HG03457 (cell line): ENCODE data around the gene PTCH2.
"Not testable (repeated sequence)": the region's sequence is repeated elsewhere in the genome, so short reads cannot be mapped to it uniquely, and the experiment has no call there.

Source experiments
- ATAC-seq: cut with Tn5 transposase; IDR thresholded peaks from one replicate; pipeline ENCODE4 v1.9.1; 2021; ENCODE audit warnings: moderate number of reproducible peaks; ENCODE audit not compliant: unreplicated experiment

Gene PTCH2

DNA sequence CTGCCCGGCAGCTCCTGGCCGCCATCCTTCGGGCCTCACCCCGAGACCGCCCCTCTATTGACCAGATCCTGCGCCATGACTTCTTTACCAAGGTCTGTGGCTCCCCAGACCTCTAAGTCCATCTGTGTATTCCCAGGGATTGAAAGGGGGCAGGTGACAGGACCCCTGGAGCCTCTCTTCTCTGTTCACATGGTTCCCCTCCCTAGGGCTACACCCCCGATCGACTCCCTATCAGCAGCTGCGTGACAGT is 40.1 kb downstream of the PTCH2 start:
- ATAC-seq, result no peak

DNA sequence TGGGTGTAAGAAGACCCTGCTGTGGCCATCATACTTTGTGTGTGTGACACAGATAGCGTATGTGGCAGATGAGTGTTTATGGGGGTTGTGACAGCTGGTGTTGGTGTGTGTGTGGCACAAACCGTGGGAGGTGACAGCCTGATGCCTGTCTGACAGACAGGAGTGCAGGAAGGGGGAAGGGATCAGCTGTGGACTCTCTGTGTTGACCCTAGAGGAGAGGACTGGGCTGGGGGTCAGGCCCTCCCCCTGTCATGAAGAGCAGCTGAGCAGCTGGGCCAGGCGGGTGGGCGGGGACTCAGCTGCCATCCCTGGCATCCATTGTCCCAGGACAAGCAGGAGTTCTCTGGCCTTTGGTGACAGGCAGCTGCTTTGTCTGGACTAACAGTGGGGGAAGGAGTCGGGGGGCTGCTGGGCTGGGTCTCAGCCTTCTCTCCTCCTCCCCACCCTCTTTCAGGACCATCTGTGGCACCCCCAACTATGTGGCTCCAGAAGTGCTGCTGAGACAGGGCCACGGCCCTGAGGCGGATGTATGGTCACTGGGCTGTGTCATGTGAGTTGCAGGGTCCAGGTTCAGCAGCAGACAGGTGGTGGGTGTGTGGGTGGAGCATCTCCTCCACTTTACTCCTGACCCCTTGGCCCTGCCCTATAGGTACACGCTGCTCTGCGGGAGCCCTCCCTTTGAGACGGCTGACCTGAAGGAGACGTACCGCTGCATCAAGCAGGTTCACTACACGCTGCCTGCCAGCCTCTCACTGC is 40.6 kb downstream of the PTCH2 start:
- no peak for ATAC-seq

DNA sequence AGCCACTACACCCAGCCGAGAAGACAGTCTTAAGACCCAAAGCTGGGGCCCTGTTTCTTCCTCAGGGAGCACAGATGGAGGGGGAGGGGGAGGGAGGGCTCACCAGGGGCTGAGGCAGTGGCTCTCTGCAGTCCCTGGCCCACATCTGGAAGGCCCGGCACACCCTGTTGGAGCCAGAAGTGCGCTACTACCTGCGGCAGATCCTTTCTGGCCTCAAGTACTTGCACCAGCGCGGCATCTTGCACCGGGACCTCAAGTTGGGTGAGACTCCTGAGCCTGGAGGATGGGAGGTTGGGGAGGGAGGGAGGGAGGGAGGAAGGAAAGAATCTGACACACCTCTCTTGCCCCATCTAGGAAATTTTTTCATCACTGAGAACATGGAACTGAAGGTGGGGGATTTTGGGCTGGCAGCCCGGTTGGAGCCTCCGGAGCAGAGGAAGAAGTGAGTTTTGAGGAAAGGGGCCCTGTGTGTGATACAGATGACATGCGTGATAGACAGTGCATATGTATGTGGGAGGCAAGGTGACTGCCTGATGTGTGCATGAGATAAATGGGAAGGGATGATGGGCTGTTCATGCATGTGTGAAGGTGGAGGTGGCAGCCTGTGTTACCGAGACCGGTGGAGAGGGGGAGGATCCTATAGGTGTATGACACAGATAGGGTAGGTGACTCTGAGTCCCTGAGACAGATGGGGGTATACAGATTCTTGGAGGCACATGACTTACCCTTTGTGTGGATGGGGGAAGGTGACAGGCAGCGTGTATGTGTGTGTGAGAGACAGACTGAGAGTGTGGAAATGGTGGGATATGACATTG is 41.4 kb downstream of the PTCH2 start:
- ATAC-seq, result no peak

DNA sequence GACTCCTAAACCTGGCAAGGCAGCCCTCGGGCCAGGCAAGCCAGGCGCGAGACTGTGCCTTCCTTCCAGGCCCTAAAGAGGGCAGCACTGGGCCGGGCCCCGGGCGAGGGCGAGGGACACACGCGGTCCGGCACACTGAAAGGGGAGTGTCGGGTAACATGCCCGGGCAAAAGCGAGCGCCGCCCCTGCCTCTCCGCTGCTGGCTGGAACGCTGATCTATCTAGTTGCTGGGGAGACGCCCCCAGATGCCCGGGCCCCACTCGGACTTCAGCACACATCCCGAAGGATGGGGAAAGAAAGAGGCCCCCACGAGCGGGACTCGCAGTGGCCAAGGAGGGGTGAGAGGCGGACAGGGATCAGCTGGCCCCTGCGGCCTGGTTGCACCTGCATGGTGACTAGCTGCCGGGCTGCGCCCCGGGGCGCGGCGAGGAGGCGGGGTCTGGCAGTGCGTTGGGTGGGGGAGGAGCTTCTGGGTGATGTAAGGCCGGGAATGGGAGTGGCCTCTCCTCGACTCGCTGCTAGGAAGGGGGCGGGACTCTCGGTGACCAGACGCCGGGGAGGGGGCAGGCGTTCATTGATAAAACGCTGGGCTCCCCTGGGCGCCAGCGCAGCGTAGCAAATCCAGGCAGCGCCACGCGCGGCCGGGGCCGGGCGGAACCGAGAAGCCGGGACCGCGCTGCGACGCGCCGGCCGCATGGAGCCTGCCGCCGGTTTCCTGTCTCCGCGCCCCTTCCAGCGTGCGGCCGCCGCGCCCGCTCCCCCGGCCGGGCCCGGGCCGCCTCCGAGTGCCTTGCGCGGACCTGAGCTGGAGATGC is 43.1 kb downstream of the PTCH2 start, which contains the start of gene PLK3:
TSS of gene PLK3 (plus strand) at position 608 of the 815 bp plus-strand sequence. CDS start at position 695, 87 bp downstream.
- ATAC-seq, result peak; percentile 64

DNA sequence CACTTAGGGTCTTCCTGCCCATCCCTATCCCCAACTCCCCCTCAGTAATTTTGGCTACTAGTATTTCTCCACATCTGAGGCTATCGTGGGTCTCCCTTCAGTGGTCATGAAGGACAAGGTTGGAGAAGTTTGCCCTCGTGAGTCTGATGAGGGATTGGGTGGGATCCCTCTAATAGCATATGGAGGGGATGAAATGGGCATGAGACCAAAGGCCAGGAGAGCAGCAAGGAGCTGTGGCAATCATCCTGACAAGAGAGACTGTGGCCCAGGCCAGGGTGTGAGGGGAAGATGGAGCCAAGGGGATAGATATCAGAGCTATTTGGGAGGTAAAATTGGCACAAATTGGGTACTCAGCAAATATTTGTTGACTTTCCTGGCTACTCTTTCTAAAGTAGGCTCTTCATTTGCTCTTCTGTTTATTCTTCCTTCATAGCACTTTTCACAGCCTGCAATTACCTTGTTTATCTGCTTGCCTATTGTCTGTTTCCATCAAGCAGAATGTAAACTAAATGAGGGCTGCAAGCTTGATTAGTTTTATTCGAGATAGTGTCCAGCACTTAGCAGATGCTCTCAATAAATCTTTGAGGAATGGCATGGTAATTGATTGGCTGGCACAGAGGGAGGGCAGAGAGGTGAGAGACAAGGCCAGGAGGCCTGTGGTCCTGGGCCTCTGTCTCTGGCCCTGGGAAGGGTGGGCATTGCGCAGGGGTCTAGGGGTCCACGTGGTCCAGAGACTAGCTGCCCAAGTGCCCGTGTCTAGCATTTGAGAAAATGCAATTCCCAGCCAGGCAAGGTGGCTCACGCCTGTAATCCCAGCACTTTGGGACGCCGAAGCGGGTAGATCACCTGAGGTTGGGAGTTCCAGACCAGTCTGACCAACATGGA is 44.3 kb downstream of the PTCH2 start:
- ATAC-seq, result no peak

DNA sequence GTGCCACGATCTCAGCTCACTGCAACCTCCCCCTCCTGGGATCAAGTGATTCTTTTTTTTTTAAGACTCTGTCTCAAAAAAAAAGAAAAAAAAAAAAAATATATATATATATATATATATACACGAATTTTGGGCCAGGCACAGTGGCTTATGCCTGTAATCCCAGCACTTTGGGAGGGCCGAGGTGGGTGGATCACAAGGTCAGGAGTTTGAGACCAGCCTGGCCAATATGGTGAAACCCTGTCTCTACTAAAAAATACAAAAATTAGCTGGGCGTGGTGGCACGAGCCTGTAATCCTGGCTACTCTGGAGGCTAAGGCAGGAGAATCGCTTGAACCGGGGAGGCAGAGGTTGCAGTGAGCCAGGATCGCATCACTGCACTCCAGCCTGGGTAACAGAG is 45.2 kb downstream of the PTCH2 start:
- not testable (repeated sequence) for ATAC-seq

DNA sequence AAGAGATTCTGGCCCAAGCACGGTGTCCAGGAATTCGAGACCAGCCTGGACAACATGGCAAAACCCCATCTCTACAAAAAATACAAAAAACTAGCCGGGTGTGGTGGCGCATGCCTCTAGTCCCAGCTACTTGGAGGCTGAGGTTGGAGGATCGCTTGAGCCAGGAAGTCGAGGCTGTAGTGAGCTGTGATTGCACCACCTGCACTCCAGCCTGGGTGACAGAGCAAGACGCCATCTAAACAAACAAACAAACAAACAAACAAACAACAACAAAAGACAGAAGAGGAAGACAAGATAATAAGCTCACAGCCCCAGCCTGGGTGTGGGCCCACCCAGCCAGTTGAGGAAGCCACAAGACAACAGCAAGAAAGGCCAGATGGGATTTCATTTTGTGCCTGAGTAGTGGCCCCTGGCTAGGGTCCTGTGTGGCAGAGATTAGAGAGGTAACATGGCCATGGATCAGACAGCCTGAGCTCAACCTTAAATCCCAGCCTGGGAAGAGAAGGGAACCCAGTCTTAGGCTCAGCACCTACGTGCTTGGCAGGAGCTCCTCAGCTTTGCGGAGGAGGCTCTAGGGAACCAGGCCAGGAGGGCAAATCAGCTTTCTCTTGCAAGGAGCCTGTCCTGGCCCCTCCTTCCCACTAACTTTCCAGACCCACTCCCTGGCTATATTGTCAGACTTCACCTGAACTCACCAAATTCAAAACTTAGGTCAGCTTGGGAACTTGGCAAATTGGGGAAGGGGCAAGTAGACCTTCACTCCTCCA is 50.1 kb downstream of the PTCH2 start:
- ATAC-seq, result no peak

DNA sequence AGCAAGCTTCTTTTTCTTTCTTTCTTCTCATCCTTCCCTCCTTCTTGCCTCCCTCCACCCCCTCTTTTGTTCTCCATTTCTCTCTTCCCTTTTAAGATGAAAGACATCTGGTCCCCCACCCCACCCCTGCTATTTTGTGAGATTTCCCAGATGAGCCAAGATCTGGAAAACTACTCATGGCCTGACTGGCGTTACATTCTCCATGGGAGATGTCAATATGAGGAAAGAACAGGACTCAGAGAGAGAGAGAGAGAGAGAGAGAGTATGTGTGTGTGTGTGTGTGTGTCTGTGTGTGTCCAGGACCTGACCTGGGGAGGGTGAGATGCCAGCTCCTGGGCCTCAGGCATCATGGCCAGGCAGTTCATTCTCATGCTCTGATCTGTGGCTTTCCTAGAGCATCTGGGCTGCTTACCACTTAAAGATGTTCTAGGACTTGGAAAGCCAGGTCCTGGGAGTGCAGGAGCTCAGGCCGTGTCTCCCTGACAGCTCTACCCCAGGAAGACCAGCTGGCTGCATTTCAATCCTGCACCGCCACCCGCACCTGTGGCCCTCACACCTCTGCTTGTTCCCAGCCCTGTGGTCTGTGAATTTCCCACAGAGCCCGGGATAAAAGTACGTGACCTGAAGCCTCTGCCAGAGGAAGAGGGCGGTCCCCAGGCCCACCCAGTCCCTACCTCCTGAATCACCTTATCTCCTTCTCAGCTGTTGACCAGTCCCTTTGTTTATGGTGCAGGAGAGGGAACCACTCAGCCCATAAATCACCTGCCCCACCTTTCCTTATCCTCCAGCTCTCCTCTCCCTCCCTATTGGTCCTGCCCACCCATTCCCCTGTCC is 51.9 kb downstream of the PTCH2 start:
- ATAC-seq, result no peak

DNA sequence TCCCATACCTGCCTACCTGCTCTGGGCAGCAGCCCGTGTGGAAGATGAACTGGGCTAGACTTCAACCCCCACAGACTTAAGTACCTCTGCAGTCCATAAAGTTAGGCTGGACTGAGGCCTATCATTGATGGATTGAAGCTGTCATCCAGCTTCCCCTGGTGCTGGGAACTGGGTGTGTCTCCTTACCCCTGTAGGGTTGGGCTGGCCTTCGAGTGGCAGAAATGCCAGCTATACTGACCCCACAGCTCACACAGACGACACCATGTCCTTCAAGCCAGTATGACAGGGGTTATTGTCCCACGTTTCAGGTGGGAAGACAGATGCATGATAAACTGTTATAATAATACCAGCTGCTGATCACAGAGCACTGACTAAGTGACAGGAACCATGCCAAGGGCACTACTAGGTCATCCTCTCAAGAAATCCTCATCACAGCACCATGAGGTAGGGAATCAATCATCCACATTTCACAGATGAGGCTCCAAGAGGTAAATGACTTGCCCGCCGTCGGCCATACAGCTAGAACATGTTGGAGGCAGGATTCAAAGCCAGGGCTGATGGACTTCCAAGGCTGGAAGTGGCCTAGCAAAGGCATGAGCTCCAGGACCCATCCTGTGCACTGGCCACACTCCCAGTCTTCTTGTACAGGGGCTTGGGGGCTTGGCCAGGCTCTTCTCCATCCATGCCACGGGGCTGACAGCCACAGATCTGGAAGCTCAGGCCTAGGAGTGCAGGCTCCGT is 54.8 kb downstream of the PTCH2 start, which contains the start of gene BEST4:
TSS of gene BEST4 (minus strand) at position 51 of the 741 bp plus-strand sequence. CDS start 465 bp downstream, outside the sequence.
- ATAC-seq, result no peak

DNA sequence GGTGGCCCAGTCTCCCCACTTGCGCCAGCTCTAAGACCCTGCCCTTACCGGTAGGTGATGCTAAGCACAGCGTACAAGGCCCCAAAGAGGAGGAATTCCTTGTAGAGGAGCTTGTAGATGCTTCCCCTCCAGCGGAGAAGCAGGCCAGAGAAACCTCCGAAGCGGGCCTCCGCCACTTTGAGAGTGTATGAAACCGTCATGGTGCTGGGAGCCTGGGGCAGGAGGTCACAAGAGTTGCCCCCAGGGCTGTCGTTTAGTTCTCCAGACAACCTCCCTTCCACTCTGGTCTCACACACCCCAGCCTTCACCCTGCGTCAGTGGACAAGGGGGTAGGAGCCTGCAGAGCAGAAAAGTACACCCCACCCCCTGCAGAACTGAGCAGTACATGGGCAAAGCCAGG is 55.5 kb downstream of the PTCH2 start:
- ATAC-seq, result no peak

DNA sequence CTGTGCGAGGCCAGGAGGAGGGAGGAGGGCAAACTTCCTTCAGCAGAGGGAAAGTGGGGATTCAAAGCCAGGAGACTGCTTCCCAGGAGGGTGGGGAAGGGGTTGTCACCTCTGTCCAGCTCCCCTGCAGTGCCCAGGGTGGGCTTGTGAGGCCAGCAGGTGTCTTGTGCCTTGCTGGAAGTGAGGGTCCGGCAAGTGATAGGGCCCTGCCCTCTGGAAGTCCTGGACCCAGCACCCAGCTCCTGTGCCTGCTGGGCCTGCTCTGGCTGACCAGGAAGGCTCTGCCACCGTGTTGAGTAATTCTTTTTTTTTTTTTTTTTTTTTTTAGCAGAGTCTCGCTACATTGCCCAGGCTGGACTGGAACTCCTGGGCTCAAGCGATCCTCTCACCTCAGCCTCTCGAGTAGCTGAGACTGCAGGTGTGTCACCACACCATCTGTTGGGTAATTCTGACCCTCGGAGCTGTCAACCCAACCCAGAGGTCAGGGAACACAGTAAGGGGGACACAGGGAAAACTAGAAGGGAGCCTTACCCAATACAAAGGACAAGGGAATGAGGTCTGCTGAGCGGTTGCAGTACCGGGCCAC is 56.1 kb downstream of the PTCH2 start:
- no peak for ATAC-seq

DNA sequence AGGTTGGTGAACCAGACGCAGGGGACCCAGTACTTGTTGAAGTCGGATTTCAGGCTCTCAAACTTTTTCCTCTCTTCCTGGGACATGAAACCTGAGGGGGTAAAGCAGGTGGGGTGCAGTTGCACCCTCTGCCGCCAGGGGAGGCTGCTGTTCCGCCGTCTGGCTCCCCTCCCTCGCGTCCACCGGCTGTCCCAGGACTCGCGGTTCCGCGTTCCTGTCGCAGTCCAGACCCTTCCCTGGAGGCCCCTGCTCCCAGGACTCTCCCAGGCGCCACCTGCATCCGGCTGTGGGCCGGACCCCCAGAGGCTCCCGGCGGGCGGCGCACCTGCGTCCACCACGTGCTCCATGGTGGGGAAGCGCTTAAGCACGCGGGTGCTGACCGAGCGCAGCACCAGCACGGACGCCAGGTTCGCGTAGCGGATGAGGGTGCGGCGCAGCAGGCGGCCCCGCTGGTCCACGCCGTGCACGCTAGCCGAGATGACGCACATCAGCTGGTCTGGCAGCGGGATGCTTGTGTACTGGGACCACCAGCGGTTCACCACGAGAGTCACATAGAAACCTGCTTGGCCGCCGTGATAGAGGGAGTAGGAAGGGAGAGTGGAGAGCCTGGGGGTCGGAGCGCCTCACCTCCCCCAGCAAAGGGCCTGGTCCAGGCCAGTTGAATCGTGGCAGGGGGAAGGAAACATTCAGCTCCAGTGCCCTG is 56.8 kb downstream of the PTCH2 start:
- no peak for ATAC-seq

DNA sequence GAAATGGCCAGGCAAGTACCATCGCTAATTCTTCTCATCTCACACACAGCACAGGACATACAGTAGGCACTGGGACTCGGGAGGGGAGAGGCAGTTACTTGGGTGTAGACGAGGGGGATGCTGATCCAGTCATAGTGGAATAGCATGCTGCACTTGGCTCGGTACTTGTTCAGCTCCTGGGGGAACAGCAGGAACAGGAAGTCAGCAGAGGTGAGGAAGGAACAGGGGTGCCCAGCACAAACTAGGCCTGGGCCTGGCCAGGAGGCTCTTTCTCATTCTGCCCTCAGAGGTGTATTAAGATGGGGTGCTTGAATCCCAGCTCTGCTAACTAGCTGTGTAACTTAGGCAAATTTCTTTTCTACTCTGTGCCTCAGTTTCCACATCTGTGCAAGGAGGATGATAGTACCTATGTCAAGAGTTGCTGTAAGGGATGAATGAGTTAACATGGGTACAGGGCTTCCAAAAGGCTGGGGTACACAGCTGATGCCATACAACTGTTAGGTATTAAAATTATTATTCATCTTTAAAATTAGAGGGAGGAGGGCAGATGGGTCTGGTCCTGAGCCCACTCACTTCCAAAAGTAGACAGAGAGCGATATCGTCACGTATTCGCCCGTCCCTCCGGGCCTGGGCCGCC is 57.4 kb downstream of the PTCH2 start:
- ATAC-seq, result no peak

DNA sequence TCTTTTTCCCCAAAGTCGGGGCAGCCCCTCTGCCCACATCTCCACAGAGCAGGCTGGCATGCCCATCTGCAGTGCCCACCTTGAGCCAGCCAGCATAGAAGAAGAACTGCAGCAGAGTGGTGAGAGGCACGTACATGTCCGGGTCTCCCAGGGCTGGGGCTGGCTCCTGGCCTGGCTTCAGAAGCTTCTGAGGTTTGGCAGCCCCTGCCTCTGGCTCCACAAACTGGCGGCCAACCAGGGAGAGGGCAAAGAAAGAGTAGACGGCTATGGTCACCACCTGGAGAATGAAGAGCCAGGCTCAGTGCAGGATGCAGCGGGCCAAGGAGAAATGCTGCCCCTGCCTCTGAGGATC is 58.0 kb downstream of the PTCH2 start:
- no peak for ATAC-seq

DNA sequence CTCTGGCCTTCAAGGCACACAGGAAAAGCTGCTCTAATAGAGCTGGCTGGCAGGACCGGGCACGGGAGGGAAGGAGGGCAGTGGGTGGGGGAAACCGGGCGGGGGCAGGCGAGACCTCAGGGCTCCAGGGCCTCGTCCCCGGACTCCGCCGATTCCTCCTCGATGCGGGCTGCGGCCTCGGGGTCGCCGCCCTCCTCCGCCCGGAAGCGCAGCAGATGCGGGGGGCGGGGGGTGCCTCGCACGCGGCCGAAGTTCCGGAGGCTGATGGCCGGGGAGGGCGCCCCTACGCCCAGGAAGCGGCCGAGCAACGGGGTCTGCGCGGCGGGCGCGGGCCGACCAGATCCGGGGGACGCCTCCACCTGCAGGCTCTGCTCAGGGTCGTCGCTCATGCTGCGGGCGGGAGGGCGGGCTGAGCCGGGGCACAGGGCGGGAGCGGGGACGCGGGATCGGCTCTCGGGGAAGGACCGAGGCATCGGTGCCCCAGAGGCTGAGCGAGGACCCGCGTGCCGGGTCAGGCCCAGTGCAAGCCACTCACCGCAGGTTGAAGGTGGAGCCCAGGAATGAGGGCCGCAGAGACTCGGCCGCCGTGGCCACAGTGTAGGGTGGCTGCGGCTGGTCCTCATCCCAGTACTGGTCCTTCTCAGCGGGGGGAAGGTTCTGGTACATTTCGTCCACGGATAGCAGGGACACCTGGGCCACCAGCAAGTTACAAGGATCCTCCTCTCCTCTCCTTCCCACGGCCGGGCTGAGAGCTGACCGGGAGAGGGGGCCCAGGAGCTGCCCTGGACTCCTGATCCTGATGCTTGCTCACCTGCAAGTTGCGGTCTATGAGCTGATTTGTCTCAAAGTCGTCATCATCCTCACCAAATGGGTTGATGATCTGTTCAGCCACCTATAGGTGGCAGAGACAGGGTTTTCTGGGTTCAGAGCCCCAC is 58.7 kb downstream of the PTCH2 start:
- ATAC-seq, result no peak

DNA sequence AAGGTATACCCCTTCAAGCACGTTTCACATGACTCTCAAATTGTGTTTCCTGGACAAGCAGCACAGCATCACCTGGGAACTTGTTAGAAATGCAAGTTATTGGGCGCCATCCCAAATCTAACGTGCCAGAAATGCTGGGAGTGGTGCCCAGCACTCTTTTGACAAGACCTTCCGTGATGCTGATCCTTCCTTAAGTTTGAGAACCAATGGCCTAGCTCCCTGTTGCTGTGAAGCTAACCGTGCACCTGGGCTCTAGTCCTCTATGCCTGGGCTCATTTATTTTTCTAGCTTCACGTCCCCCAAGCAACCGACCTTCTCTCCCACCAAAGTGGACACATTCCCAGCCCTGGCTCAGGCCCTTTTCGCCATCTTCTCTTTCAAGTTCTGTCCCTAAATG is 59.4 kb downstream of the PTCH2 start:
- ATAC-seq, result no peak
